Lower lobe of right lung (tissue), 2 donors: ENCODE data around the gene CYTH4. TPM values are rescaled to one million over a fixed set of nuclear protein-coding genes. Genes with fewer than 3 reads are reported as not detected.

Experiments
- ATAC-seq, 2 donors: fragments of 200-7000 bp; cut with Tn5 transposase; one replicate each; pipeline ENCODE4 v1.9.1; 2020 to 2022; ENCODE audit warnings: mild to moderate bottlenecking in 2 of 2, moderate library complexity in 2 of 2
- DNase-seq: peaks from one replicate; pipeline ENCODE4 v3.0.0-alpha.2; 2020
- H3K27ac ChIP-seq: fragments of 200-600 bp; one replicate; pipeline ENCODE4 v1.8.0; 2022
- H3K27me3 ChIP-seq: fragments of 200-600 bp; one replicate; pipeline ENCODE4 v1.8.0; 2022; ENCODE audit warnings: low read depth
- H3K36me3 ChIP-seq: fragments of 200-600 bp; one replicate; pipeline ENCODE4 v1.8.0; 2022; ENCODE audit warnings: mild to moderate bottlenecking
- H3K4me1 ChIP-seq: fragments of 200-600 bp; one replicate; pipeline ENCODE4 v1.8.0; 2022
- H3K4me3 ChIP-seq: fragments of 200-600 bp; one replicate; pipeline ENCODE4 v1.8.0; 2022; ENCODE audit warnings: mild to moderate bottlenecking
- H3K9me3 ChIP-seq: fragments of 200-600 bp; one replicate; pipeline ENCODE4 v1.8.0; 2022
- CTCF ChIP-seq: fragments of 200-600 bp; IDR thresholded peaks from one replicate; pipeline ENCODE4 v1.8.0; 2022; ENCODE audit warnings: antibody characterized with exemption, mild to moderate bottlenecking
- intact Hi-C: fragments of 100-400 bp; cut with DNase I; formaldehyde crosslinking; loops from one replicate; pipeline ENCODE4 v1.11.0; 2022
- total RNA-seq: library from RNA; stranded (reverse); fragmentation: NEBNext Ultra II Directional; extraction: Animal tissue kit (Norgen Biotek cat#: 25700); gene quantifications from one replicate; pipeline ENCODE4 v1.2.1, GENCODE V29; 2021
- donor health status: DM: no; HTN: yes; CAD: no; lungs with severe emphysema.

CYTH4 gene
- total RNA-seq, 1 donor from 2014 or later, result 45.4 TPM

- intact Hi-C loops, result no loop called here
- H3K4me3 ChIP-seq, result no peak overlapping the region
- peak; percentile 28 for DNase-seq
These were observed 18.1 kb upstream of the CYTH4 start for GRCh38 chr22:37263966-37264887.

GRCh38 chr22:37266581-37267134 is 15.7 kb upstream of the CYTH4 start:
- DNase-seq, result peak; percentile 48
- H3K4me3 ChIP-seq, result peak overlapping the region; percentile 50
- peak overlapping the region; percentile 68 for H3K27ac ChIP-seq

More at GRCh38 chr22:37263966-37264887, 18.1 kb upstream of the CYTH4 start:
- H3K9me3 ChIP-seq, result peaks cover 6% of the 10 kb centered on the region
- no peak for ATAC-seq
- H3K27me3 ChIP-seq, result peaks cover 14% of the 10 kb centered on the region
- H3K36me3 ChIP-seq, result no peaks in the 10 kb centered on the region
- no peak for TF ChIP-seq CTCF
- no peak overlapping the region for H3K27ac ChIP-seq
- H3K4me1 ChIP-seq, result peaks cover 28% of the 10 kb centered on the region

GRCh38 chr22:37267135-37267587 is 15.1 kb upstream of the CYTH4 start:
- no peaks in the 10 kb centered on the region for H3K36me3 ChIP-seq
- peak; percentile 71 for DNase-seq
- intact Hi-C loops, result no loop called here
- peaks cover 25% of the 10 kb centered on the region for H3K4me1 ChIP-seq
- peaks cover 6% of the 10 kb centered on the region for H3K9me3 ChIP-seq
- peak; percentile 83 for TF ChIP-seq CTCF
- H3K27me3 ChIP-seq, result peaks cover 3% of the 10 kb centered on the region
- H3K4me3 ChIP-seq, result peak overlapping the region; percentile 50
- peak overlapping the region; percentile 68 for H3K27ac ChIP-seq
- peak; percentile 83 to 84 for ATAC-seq

More at GRCh38 chr22:37266581-37267134, 15.7 kb upstream of the CYTH4 start:
- ATAC-seq, result peak; percentile 37 to 38
- H3K27me3 ChIP-seq, result peaks cover 3% of the 10 kb centered on the region
- no peaks in the 10 kb centered on the region for H3K36me3 ChIP-seq
- H3K9me3 ChIP-seq, result peaks cover 6% of the 10 kb centered on the region
- H3K4me1 ChIP-seq, result peaks cover 25% of the 10 kb centered on the region
- intact Hi-C loops, result no loop called here
- no peak for TF ChIP-seq CTCF

- Histone ChIP-seq H3K4me1 (peaks cover 25% of the 10 kb centered on the region), H3K27me3 (peaks cover 3% of the 10 kb centered on the region), H3K9me3 (peaks cover 6% of the 10 kb centered on the region), H3K36me3 (no peaks in the 10 kb centered on the region), H3K27ac (peak overlapping the region; percentile 68), H3K4me3 (peak overlapping the region; percentile 50)
- peak; percentile 42 for DNase-seq
- no peak for TF ChIP-seq CTCF
- intact Hi-C loops, result no loop called here
- ATAC-seq, result peak; percentile 25 to 33
These were observed 14.5 kb upstream of the CYTH4 start for GRCh38 chr22:37267661-37268413.
